Thyroid gland (tissue), 4 donors: ENCODE measurements around the gene ATP8A1. TPM values are rescaled to one million over a fixed set of nuclear protein-coding genes. Genes with fewer than 3 reads are reported as not detected.
"Not testable (repeated sequence)": the region's sequence is repeated elsewhere in the genome, so short reads cannot be mapped to it uniquely, and the experiment has no call there.

ENCODE experiments used
- DNase-seq, 2 donors: peaks; one replicate each; pipeline ENCODE4 v3.0.0-alpha.2; 2019
- H3K27ac ChIP-seq, 3 donors: fragments of 200-600 bp; sonication (generic); 1 replicate in 2 of 3; 2 replicates in 1 of 3; pipeline ENCODE4 v1.5.1; 2016 to 2019; ENCODE audit warnings: mild to moderate bottlenecking in 1 of 3, moderate library complexity in 1 of 3
- H3K27me3 ChIP-seq: fragments of 200-600 bp; sonication (generic); one replicate; pipeline ENCODE4 v1.5.1; 2019
- H3K36me3 ChIP-seq, 2 donors: fragments of 200-600 bp; sonication (generic); one replicate each; pipeline ENCODE4 v1.5.1; 2016 to 2019
- H3K4me1 ChIP-seq, 2 donors: fragments of 200-600 bp; sonication (generic); one replicate each; pipeline ENCODE4 v1.5.1; 2017 to 2019
- H3K4me3 ChIP-seq, 3 donors: fragments of 200-600 bp; sonication (generic); replicated peaks in 1 of 3; 1 replicate in 2 of 3; 2 replicates in 1 of 3; pipeline ENCODE4 v1.5.1; 2016; ENCODE audit warnings: mild to moderate bottlenecking in 1 of 3
- H3K9me3 ChIP-seq: fragments of 200-600 bp; sonication (generic); one replicate; pipeline ENCODE4 v1.5.1; 2017
- CTCF ChIP-seq, 6 experiments: fragments of 200-600 bp in 3 of 6; fragments of 450-650 bp in 3 of 6; sonication (generic) in 3 of 6; IDR thresholded peaks; one replicate each; pipeline ENCODE4 v1.5.1; 2016 to 2019; ENCODE audit warnings: antibody characterized with exemption in 6 of 6, mild to moderate bottlenecking in 2 of 6, inconsistent platforms in 1 of 6, moderate library complexity in 1 of 6
- POLR2A ChIP-seq, 2 donors: fragments of 450-650 bp; IDR thresholded peaks; one replicate each; pipeline ENCODE4 v1.6.1; 2017; ENCODE audit warnings: antibody characterized with exemption in 2 of 2, mild to moderate bottlenecking in 2 of 2, moderate library complexity in 1 of 2
- WGBS, 2 donors: methylation state at CpG; one replicate each; pipeline ENCODE4 v1.1.5; 2017; 5-methylcytosine and 5-hydroxymethylcytosine counted together
- intact Hi-C: fragments of 100-400 bp; cut with DNase I; formaldehyde crosslinking; loops from one replicate; pipeline ENCODE4 v1.15.1; 2023
- total RNA-seq, 4 donors: library from RNA; depleted of rRNA; stranded (reverse); fragments of >200 nt; gene quantifications; one replicate each; pipeline ENCODE4 v1.2.3, GENCODE V29; 2016

ATP8A1 gene
- total RNA-seq, 4 donors from 2014 or later = 191 to 274 (median 245) TPM

- TF ChIP-seq CTCF (IDR thresholded peaks at IDR 0.05) (no peak), POLR2A (IDR thresholded peaks at IDR 0.05) (no peak)
- peaks cover 22 to 31% of the 10 kb centered on the region in 2 donors for H3K4me1 ChIP-seq
- no peaks in the 10 kb centered on the region for H3K36me3 ChIP-seq
- H3K9me3 ChIP-seq = no peaks in the 10 kb centered on the region
- peak; percentile 84 to 92 for DNase-seq
- intact Hi-C loops = no loop called here
- whole genome bisulfite sequencing, 2 donors = 14% methylated on average over 3 of the region's 3 CpGs
- peak overlapping the region; percentile 68 to 80 (median 75) for H3K27ac ChIP-seq
- H3K4me3 ChIP-seq = no peak overlapping the region
- no peaks in the 10 kb centered on the region for H3K27me3 ChIP-seq
These were observed 182.5 kb downstream of the ATP8A1 start for GRCh38 chr4:42474406-42474805.

GRCh38 chr4:42473071-42473684, 183.7 kb downstream of the ATP8A1 start:
- Histone ChIP-seq H3K9me3 (no peaks in the 10 kb centered on the region), H3K36me3 (no peaks in the 10 kb centered on the region), H3K4me3 (no peak overlapping the region), H3K4me1 (peaks cover 22 to 31% of the 10 kb centered on the region in 2 donors), H3K27ac (peak overlapping the region; percentile 75 to 91 (median 80)), H3K27me3 (no peaks in the 10 kb centered on the region)
- DNase-seq = peak in 1 of 2 donors; percentile 25
- intact Hi-C loops = no loop called here
- WGBS, 2 donors = 77 to 81% methylated on average over 3 of the region's 3 CpGs
- TF ChIP-seq CTCF (IDR thresholded peaks at IDR 0.05) (no peak), POLR2A (IDR thresholded peaks at IDR 0.05) (no peak)

GRCh38 chr4:42471896-42472295, 185.0 kb downstream of the ATP8A1 start:
- no peak overlapping the region for H3K4me3 ChIP-seq
- no peak overlapping the region for H3K27ac ChIP-seq
- no peaks in the 10 kb centered on the region for H3K9me3 ChIP-seq
- H3K27me3 ChIP-seq = no peaks in the 10 kb centered on the region
- no peaks in the 10 kb centered on the region for H3K36me3 ChIP-seq
- intact Hi-C loops = no loop called here
- DNase-seq = no peak
- 85 to 88% methylated on average over 3 of the region's 3 CpGs for WGBS, 2 donors
- no peak for TF ChIP-seq CTCF (IDR thresholded peaks at IDR 0.05)
- TF ChIP-seq POLR2A (IDR thresholded peaks at IDR 0.05) = no peak
- H3K4me1 ChIP-seq = peaks cover 22 to 31% of the 10 kb centered on the region in 2 donors

GRCh38 chr4:42470023-42470422, 186.9 kb downstream of the ATP8A1 start:
- H3K27ac ChIP-seq = no peak overlapping the region
- H3K36me3 ChIP-seq = no peaks in the 10 kb centered on the region
- no peaks in the 10 kb centered on the region for H3K27me3 ChIP-seq
- no peak for TF ChIP-seq POLR2A (IDR thresholded peaks at IDR 0.05)
- TF ChIP-seq CTCF (IDR thresholded peaks at IDR 0.05) = no peak
- no peak overlapping the region for H3K4me3 ChIP-seq
- WGBS, 2 donors = 90 to 91% methylated on average over 5 of the region's 5 CpGs
- no peaks in the 10 kb centered on the region for H3K9me3 ChIP-seq
- intact Hi-C loops = no loop called here
- DNase-seq = no peak
- peaks cover 20 to 23% of the 10 kb centered on the region in 2 donors for H3K4me1 ChIP-seq

- H3K36me3 ChIP-seq, DNase-seq, H3K4me1 ChIP-seq, intact Hi-C loops, H3K9me3 ChIP-seq, H3K27me3 ChIP-seq, H3K27ac ChIP-seq, H3K4me3 ChIP-seq: not testable (repeated sequence)
- WGBS, 2 donors = 90 to 93% methylated on average over 3 of the region's 3 CpGs
These were observed 189.1 kb downstream of the ATP8A1 start for GRCh38 chr4:42467777-42468176.
